HL-60 (cell line): ENCODE data around the gene CAMTA1.

Source experiments
- DNase-seq, 2 experiments: peaks; one replicate each; pipeline ENCODE4 v3.0.0-alpha.2; 2010 to 2020; ENCODE audit warnings: low read depth in 1 of 2, low spot score in 1 of 2
- H3K27ac ChIP-seq: fragments of 250-450 bp; sonication (Bioruptor Pico); replicated peaks from 2 replicates; pipeline ENCODE4 v1.5.1; 2020; ENCODE audit warnings: mild to moderate bottlenecking, moderate library complexity
- H3K27me3 ChIP-seq: fragments of 250-450 bp; sonication (Bioruptor Pico); 2 replicates; pipeline ENCODE4 v1.5.1; 2021; ENCODE audit warnings: mild to moderate bottlenecking, moderate library complexity; ENCODE audit not compliant: insufficient read depth, poor library complexity, severe bottlenecking
- H3K4me3 ChIP-seq: replicated peaks from 2 replicates; pipeline ENCODE4 v1.5.1; 2011; ENCODE audit warnings: mild to moderate bottlenecking, control low read depth, low read length; ENCODE audit not compliant: insufficient read depth
- CTCF ChIP-seq: IDR thresholded peaks from one replicate; pipeline ENCODE4 v1.5.1; 2011; ENCODE audit warnings: low read length, control low read depth, inconsistent platforms; ENCODE audit not compliant: insufficient read depth
- GABPA ChIP-seq: IDR thresholded peaks from 2 replicates; pipeline ENCODE4 v1.6.1; 2012; ENCODE audit warnings: low read depth
- POLR2AphosphoS5 ChIP-seq: IDR thresholded peaks from 2 replicates; pipeline ENCODE4 v1.6.1; 2012; ENCODE audit warnings: low read depth
- REST ChIP-seq: IDR thresholded peaks from 2 replicates; pipeline ENCODE4 v1.6.1; 2012; ENCODE audit warnings: low read depth; ENCODE audit not compliant: insufficient replicate concordance
- SPI1 ChIP-seq: IDR thresholded peaks from 2 replicates; pipeline ENCODE4 v1.6.1; 2012; ENCODE audit warnings: low read depth, mild to moderate bottlenecking, borderline replicate concordance

CAMTA1 gene

GRCh38 chr1:6800745-6801144 is 15.5 kb downstream of the CAMTA1 start:
- DNase-seq, result no peak
- H3K4me3 ChIP-seq, result no peak overlapping the region
- H3K27ac ChIP-seq, result no peak overlapping the region
- no peaks in the 10 kb centered on the region for H3K27me3 ChIP-seq
- no peak for TF ChIP-seq GABPA
- no peak for TF ChIP-seq REST
- no peak for TF ChIP-seq CTCF
- TF ChIP-seq POLR2AphosphoS5, result no peak
- no peak for TF ChIP-seq SPI1

- no peak overlapping the region for H3K4me3 ChIP-seq
- no peaks in the 10 kb centered on the region for H3K27me3 ChIP-seq
- TF ChIP-seq REST (no peak), POLR2AphosphoS5 (no peak), GABPA (no peak), CTCF (no peak), SPI1 (no peak)
- DNase-seq, result no peak
- no peak overlapping the region for H3K27ac ChIP-seq
Measured at GRCh38 chr1:6801199-6801598, 15.9 kb downstream of the CAMTA1 start.

GRCh38 chr1:6801966-6802365 is 16.7 kb downstream of the CAMTA1 start:
- TF ChIP-seq REST (no peak), CTCF (no peak), GABPA (no peak), POLR2AphosphoS5 (no peak), SPI1 (no peak)
- Histone ChIP-seq H3K27me3 (no peaks in the 10 kb centered on the region), H3K4me3 (no peak overlapping the region), H3K27ac (no peak overlapping the region)
- no peak for DNase-seq
